Thyroid gland (tissue), 4 donors: ENCODE data around the gene MAP1A. TPM values are rescaled to one million over a fixed set of nuclear protein-coding genes. Genes with fewer than 3 reads are reported as not detected.

Experiments
- DNase-seq, 2 donors: peaks; one replicate each; pipeline ENCODE4 v3.0.0-alpha.2; 2019
- H3K27ac ChIP-seq, 3 donors: fragments of 200-600 bp; sonication (generic); 1 replicate in 2 of 3; 2 replicates in 1 of 3; pipeline ENCODE4 v1.5.1; 2016 to 2019; ENCODE audit warnings: mild to moderate bottlenecking in 1 of 3, moderate library complexity in 1 of 3
- H3K27me3 ChIP-seq: fragments of 200-600 bp; sonication (generic); one replicate; pipeline ENCODE4 v1.5.1; 2019
- H3K36me3 ChIP-seq, 2 donors: fragments of 200-600 bp; sonication (generic); one replicate each; pipeline ENCODE4 v1.5.1; 2016 to 2019
- H3K4me1 ChIP-seq, 2 donors: fragments of 200-600 bp; sonication (generic); one replicate each; pipeline ENCODE4 v1.5.1; 2017 to 2019
- H3K4me3 ChIP-seq, 3 donors: fragments of 200-600 bp; sonication (generic); replicated peaks in 1 of 3; 1 replicate in 2 of 3; 2 replicates in 1 of 3; pipeline ENCODE4 v1.5.1; 2016; ENCODE audit warnings: mild to moderate bottlenecking in 1 of 3
- H3K9me3 ChIP-seq: fragments of 200-600 bp; sonication (generic); one replicate; pipeline ENCODE4 v1.5.1; 2017
- CTCF ChIP-seq, 6 experiments: fragments of 200-600 bp in 3 of 6; fragments of 450-650 bp in 3 of 6; sonication (generic) in 3 of 6; IDR thresholded peaks; one replicate each; pipeline ENCODE4 v1.5.1; 2016 to 2019; ENCODE audit warnings: antibody characterized with exemption in 6 of 6, mild to moderate bottlenecking in 2 of 6, inconsistent platforms in 1 of 6, moderate library complexity in 1 of 6
- POLR2A ChIP-seq, 2 donors: fragments of 450-650 bp; IDR thresholded peaks; one replicate each; pipeline ENCODE4 v1.6.1; 2017; ENCODE audit warnings: antibody characterized with exemption in 2 of 2, mild to moderate bottlenecking in 2 of 2, moderate library complexity in 1 of 2
- WGBS, 2 donors: methylation state at CpG; one replicate each; pipeline ENCODE4 v1.1.5; 2017; 5-methylcytosine and 5-hydroxymethylcytosine counted together
- intact Hi-C: fragments of 100-400 bp; cut with DNase I; formaldehyde crosslinking; loops from one replicate; pipeline ENCODE4 v1.15.1; 2023
- total RNA-seq, 4 donors: library from RNA; depleted of rRNA; stranded (reverse); fragments of >200 nt; gene quantifications; one replicate each; pipeline ENCODE4 v1.2.3, GENCODE V29; 2016

The MAP1A gene
- total RNA-seq, result 10 to 100 TPM; 12.4 to 27.1 (median 17.2) TPM

DNA sequence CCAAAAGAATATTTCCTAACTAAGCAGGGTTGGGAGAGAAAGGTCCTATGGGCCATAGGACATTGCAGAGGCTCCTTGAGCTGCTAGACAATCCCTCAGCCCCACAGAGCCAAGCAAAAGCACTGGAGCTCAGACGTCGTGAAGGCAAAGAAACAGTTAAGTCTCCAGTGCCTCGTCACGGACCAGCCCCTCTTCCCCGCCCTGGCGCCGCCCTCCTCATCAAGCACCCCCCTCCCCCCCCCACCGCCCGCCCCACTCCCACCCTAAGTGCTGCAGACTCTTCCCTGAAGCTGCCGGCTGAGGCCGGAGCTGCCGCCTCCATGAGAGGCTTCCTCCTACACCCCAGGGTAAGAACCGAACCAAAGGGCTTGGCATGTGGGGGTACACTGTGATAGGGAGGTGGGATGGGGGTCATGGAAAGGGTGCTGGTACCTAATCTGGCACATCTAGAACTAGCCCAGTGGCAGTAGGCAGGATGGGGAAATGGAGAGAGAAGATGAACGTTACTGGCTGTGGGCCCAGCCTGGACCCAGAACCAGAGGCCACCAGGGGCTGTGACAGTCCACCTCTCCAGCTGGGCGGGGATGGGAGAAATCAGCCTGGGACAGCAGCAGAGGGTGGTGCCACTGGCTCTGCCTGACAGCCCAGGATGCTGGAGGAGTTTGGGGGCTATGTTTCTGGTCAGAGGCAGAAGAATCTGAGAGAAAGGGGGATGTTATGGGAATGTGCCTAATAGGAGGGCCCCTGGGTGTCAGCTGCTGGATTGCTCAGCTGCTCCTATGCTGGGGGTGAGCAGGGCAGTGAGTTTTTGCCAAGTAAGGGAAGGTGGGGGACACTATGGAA lies at the start of gene MAP1A:
TSS of gene MAP1A (plus strand) at position 255 of the 843 bp plus-strand sequence. CDS start 3,866 bp downstream, outside the sequence.
- Histone ChIP-seq H3K4me3 (peak within 1 kb of the TSS; percentile 3 to 27 (median 19)), H3K9me3 (no peaks in the 10 kb centered on the region), H3K27me3 (no peaks in the 10 kb centered on the region), H3K27ac (peak within 1 kb of the TSS; percentile 11 to 47 (median 37)), H3K4me1 (peaks cover 7 to 21% of the 10 kb centered on the region in 2 donors), H3K36me3 (peaks cover 0 to 6% of the 10 kb centered on the region in 2 donors)
- no peak for TF ChIP-seq POLR2A (IDR thresholded peaks at IDR 0.05)
- WGBS, 2 donors, result 0 to 5% methylated on average over 3 to 6 of the region's 15 CpGs
- peak; percentile 70 to 71 for DNase-seq
- intact Hi-C loops, result no loop called here

DNA sequence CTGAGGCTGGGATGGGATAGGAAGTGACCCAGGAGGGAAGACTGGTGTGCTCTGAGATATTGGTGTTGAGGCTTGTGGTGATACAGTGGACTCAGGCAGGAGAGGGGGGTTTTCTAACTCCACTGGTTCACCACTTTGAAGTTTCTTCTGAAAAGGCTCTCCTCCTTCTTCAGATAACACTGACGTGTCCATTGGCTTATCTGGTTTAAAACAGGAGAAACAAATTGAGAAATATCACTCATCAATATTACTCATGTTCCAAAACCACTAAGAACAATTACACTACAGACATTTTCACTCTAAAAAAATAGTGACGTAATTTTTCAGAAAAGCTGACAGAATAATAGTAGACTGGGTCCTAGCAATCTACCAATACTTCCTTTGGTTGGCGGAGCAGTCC lies 47.5 kb upstream of the MAP1A start:
- H3K36me3 ChIP-seq, result peaks cover 44 to 54% of the 10 kb centered on the region in 2 donors
- 89 to 90% methylated on average over 3 of the region's 3 CpGs for WGBS, 2 donors
- no peak for DNase-seq
- intact Hi-C loops, result no loop called here
- H3K27ac ChIP-seq, result no peak overlapping the region
- TF ChIP-seq POLR2A (IDR thresholded peaks at IDR 0.05), result no peak
- no peak for TF ChIP-seq CTCF (IDR thresholded peaks at IDR 0.05)
- H3K4me1 ChIP-seq, result no peaks in the 10 kb centered on the region
- H3K9me3 ChIP-seq, result no peaks in the 10 kb centered on the region
- no peaks in the 10 kb centered on the region for H3K27me3 ChIP-seq
- no peak overlapping the region for H3K4me3 ChIP-seq

DNA sequence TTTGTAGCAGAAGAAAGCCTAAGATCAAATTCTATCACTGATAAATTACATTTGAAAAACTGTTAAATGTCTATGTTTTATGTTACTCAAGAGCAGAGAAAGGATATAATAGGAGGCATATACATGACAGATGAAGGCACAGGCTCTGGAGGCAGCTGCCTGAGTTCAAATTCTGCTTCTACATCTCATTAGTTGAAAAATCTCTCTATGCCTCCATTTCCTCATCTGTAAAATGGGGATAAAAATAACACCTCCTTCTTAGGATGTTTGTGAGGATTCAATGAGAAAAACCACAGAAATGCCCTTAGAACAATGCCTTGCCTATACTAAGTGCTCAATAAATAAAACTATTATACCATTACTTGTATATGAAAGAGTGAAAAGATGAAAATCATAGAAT lies 45.4 kb upstream of the MAP1A start:
- Histone ChIP-seq H3K9me3 (no peaks in the 10 kb centered on the region), H3K27ac (no peak overlapping the region), H3K4me1 (no peaks in the 10 kb centered on the region), H3K4me3 (no peak overlapping the region), H3K36me3 (peaks cover 48 to 63% of the 10 kb centered on the region in 2 donors), H3K27me3 (no peaks in the 10 kb centered on the region)
- no peak for TF ChIP-seq POLR2A (IDR thresholded peaks at IDR 0.05)
- no peak for TF ChIP-seq CTCF (IDR thresholded peaks at IDR 0.05)
- no peak for DNase-seq
- intact Hi-C loops, result no loop called here

GRCh38 chr15:43473885-43474284 lies 43.5 kb upstream of the MAP1A start:
- H3K27ac ChIP-seq, result no peak overlapping the region
- H3K36me3 ChIP-seq, result peaks cover 51 to 75% of the 10 kb centered on the region in 2 donors
- H3K4me1 ChIP-seq, result no peaks in the 10 kb centered on the region
- H3K9me3 ChIP-seq, result no peaks in the 10 kb centered on the region
- H3K4me3 ChIP-seq, result no peak overlapping the region
- TF ChIP-seq CTCF (IDR thresholded peaks at IDR 0.05), result no peak
- no peak for TF ChIP-seq POLR2A (IDR thresholded peaks at IDR 0.05)
- no peak for DNase-seq
- H3K27me3 ChIP-seq, result no peaks in the 10 kb centered on the region
- intact Hi-C loops, result no loop called here
- WGBS, 2 donors, result 98 to 100% methylated on average over 7 to 10 of the region's 25 CpGs

- Histone ChIP-seq H3K4me3 (no peak overlapping the region), H3K27me3 (no peaks in the 10 kb centered on the region), H3K27ac (no peak overlapping the region), H3K4me1 (peaks cover 5 to 10% of the 10 kb centered on the region in 2 donors), H3K36me3 (peaks cover 10 to 17% of the 10 kb centered on the region in 2 donors), H3K9me3 (no peaks in the 10 kb centered on the region)
- 79 to 84% methylated on average over 4 of the region's 4 CpGs for WGBS, 2 donors
- no peak for DNase-seq
- intact Hi-C loops, result no loop called here
- TF ChIP-seq POLR2A (IDR thresholded peaks at IDR 0.05) (no peak), CTCF (IDR thresholded peaks at IDR 0.05) (peak in 3 of 6 experiments; percentile 22 to 34 (median 27))
Measured at GRCh38 chr15:43483297-43484128, 33.9 kb upstream of the MAP1A start.
